Thymus (tissue), 11 donors: Measurements from ENCODE around the gene DSTYK. TPM values are rescaled to one million over a fixed set of nuclear protein-coding genes. Genes with fewer than 3 reads are reported as not detected.
"Not testable (repeated sequence)": the region's sequence is repeated elsewhere in the genome, so short reads cannot be mapped to it uniquely, and the experiment has no call there.

Experiments used
- DNase-seq, 9 donors: peaks; one replicate each; pipeline ENCODE4 v3.0.0-alpha.2; 2013; ENCODE audit warnings: low spot score in 9 of 9, low read depth in 6 of 9, missing footprints in 1 of 9
- H3K27ac ChIP-seq, 2 donors: one replicate each; pipeline ENCODE4 v1.5.1; 2013; ENCODE audit warnings: control low read depth in 1 of 2, low read depth in 1 of 2, low read length in 1 of 2, mild to moderate bottlenecking in 1 of 2, moderate library complexity in 1 of 2
- H3K27me3 ChIP-seq, 2 donors: one replicate each; pipeline ENCODE4 v1.5.1; 2013; ENCODE audit warnings: low read length in 1 of 2; ENCODE audit not compliant: control insufficient read depth in 2 of 2, insufficient read depth in 1 of 2
- H3K36me3 ChIP-seq, 2 donors: one replicate each; pipeline ENCODE4 v1.5.1; 2013; ENCODE audit warnings: low read length in 1 of 2, mild to moderate bottlenecking in 1 of 2, moderate library complexity in 1 of 2; ENCODE audit not compliant: control insufficient read depth in 2 of 2, insufficient read depth in 2 of 2
- H3K4me1 ChIP-seq, 2 donors: one replicate each; pipeline ENCODE4 v1.5.1; 2013; ENCODE audit warnings: low read length in 2 of 2; ENCODE audit not compliant: control insufficient read depth in 2 of 2, insufficient read depth in 2 of 2
- H3K4me3 ChIP-seq, 2 donors: one replicate each; pipeline ENCODE4 v1.5.1; 2013; ENCODE audit warnings: low read length in 2 of 2, control low read depth in 1 of 2, mild to moderate bottlenecking in 1 of 2
- H3K9me3 ChIP-seq, 2 donors: one replicate each; pipeline ENCODE4 v1.5.1; 2013; ENCODE audit warnings: low read length in 1 of 2, mild to moderate bottlenecking in 1 of 2; ENCODE audit not compliant: control insufficient read depth in 2 of 2, insufficient read depth in 1 of 2
- WGBS: extraction: QIAGEN DNeasy Blood & Tissue Kit; methylation state at CpG from one replicate; pipeline ENCODE4 v1.1.7; 2013; 5-methylcytosine and 5-hydroxymethylcytosine counted together
- polyA plus RNA-seq: library from polyadenylated mRNA; stranded (reverse); fragments of 200-250 nt; gene quantifications from one replicate; pipeline ENCODE4 v1.2.3, GENCODE V29; 2013
- total RNA-seq: library from RNA; stranded (reverse); fragments of 120-200 nt; gene quantifications from one replicate; pipeline ENCODE4 v1.2.4, GENCODE V29; 2013
- donor health status: healthy.

Gene DSTYK
- total and polyA plus RNA-seq, 2 donors = 5.4 to 6.3 TPM

GRCh38 chr1:205190845-205191577 is 20.5 kb downstream of the DSTYK start:
- H3K4me3 ChIP-seq = no peak overlapping the region
- H3K36me3 ChIP-seq = peaks cover 2 to 6% of the 10 kb centered on the region in 2 donors
- no peak overlapping the region for H3K27ac ChIP-seq
- no peaks in the 10 kb centered on the region for H3K4me1 ChIP-seq
- 85% methylated on average over 9 of the region's 9 CpGs for WGBS
- no peaks in the 10 kb centered on the region for H3K9me3 ChIP-seq
- H3K27me3 ChIP-seq = no peaks in the 10 kb centered on the region
- DNase-seq = no peak

DNA sequence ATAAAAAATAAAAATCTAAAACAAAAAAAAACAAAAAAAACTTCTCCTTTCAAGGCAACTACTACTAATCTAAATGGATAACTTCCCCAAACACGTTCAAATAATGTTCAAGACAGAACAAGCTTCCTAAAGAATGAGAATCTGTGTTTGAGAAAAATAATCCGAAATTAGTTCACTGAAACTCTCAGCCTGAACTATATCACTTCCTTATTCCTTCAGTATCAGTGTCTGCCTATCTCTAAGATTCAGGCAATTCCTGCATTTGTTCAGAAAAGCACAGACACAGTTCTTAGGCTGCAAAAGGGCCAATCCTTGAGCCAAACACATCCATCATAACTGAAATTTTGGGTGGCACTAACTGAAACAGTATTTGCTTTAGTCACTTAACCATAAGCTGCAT is 22.4 kb downstream of the DSTYK start:
- peaks cover 6 to 7% of the 10 kb centered on the region in 2 donors for H3K36me3 ChIP-seq
- peaks cover 0 to under 1% of the 10 kb centered on the region in 2 donors for H3K4me1 ChIP-seq
- 59% methylated on average over 2 of the region's 2 CpGs for WGBS
- DNase-seq = no peak
- H3K27me3 ChIP-seq = no peaks in the 10 kb centered on the region
- H3K4me3 ChIP-seq = no peak overlapping the region
- H3K27ac ChIP-seq = no peak overlapping the region
- H3K9me3 ChIP-seq = no peaks in the 10 kb centered on the region

DNA sequence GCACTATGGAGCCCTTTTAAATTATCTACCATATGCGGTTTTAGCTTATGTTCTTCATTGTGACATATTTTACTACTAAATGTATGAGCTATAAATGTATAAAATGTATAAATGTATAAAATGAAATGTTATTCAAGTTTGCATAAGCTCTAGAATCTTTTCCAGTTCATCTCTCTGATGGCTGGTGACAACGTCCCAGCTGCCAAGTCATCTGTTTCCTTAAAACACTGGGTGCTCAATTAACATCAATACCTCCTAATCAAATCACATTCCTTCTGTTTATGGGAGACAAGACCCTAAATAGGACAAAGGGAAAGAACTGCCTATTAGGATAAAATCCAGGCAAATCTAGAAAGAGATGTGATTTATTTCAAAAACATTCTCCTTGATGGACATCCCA is 22.9 kb downstream of the DSTYK start:
- Histone ChIP-seq H3K36me3 (peaks cover 6 to 7% of the 10 kb centered on the region in 2 donors), H3K9me3 (no peaks in the 10 kb centered on the region), H3K27me3 (no peaks in the 10 kb centered on the region), H3K4me1 (peaks cover 0 to 6% of the 10 kb centered on the region in 2 donors), H3K27ac (no peak overlapping the region), H3K4me3 (no peak overlapping the region)
- DNase-seq = no peak
- 96% methylated on average over 2 of the region's 2 CpGs for WGBS

- DNase-seq = no peak
These were observed 23.4 kb downstream of the DSTYK start for GRCh38 chr1:205188098-205188497.

GRCh38 chr1:205187420-205187819 is 24.1 kb downstream of the DSTYK start:
- H3K27ac ChIP-seq = no peak overlapping the region
- H3K4me3 ChIP-seq = no peak overlapping the region
- H3K9me3 ChIP-seq = no peaks in the 10 kb centered on the region
- H3K36me3 ChIP-seq = peaks cover 6 to 7% of the 10 kb centered on the region in 2 donors
- H3K27me3 ChIP-seq = no peaks in the 10 kb centered on the region
- H3K4me1 ChIP-seq = peaks cover 0 to 8% of the 10 kb centered on the region in 2 donors
- 96% methylated on average over 10 of the region's 10 CpGs for WGBS
- DNase-seq = no peak

More at GRCh38 chr1:205188098-205188497, 23.4 kb downstream of the DSTYK start:
- peaks cover 6 to 7% of the 10 kb centered on the region in 2 donors for H3K36me3 ChIP-seq
- WGBS = 92% methylated on average over 2 of the region's 2 CpGs
- H3K9me3 ChIP-seq = no peaks in the 10 kb centered on the region
- H3K27ac ChIP-seq = no peak overlapping the region
- H3K4me1 ChIP-seq = peaks cover 0 to 8% of the 10 kb centered on the region in 2 donors
- no peak overlapping the region for H3K4me3 ChIP-seq
- H3K27me3 ChIP-seq = no peaks in the 10 kb centered on the region

DNA sequence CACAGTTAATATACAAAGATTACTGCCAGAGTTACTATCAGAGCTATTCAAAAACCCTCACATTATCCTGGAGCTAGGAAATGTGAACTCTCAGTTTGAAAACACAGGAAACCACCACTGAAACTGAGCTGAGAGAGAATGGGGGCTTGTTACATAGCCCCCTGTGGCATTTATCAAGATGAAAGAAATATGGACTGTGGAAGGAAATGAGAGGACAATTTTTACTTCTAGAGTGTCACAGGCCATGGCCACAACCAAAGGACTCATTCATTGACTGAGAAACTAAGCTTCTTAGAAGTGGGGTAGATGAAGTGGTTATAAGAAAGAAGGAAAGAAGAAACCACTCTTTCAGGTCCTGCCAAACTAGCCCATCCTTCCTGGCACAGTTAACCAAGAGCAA is 25.3 kb downstream of the DSTYK start:
- no peak overlapping the region for H3K27ac ChIP-seq
- H3K4me1 ChIP-seq = peaks cover 0 to 8% of the 10 kb centered on the region in 2 donors
- H3K27me3 ChIP-seq = no peaks in the 10 kb centered on the region
- peaks cover 7 to 9% of the 10 kb centered on the region in 2 donors for H3K36me3 ChIP-seq
- H3K9me3 ChIP-seq = no peaks in the 10 kb centered on the region
- DNase-seq = no peak
- H3K4me3 ChIP-seq = no peak overlapping the region

DNA sequence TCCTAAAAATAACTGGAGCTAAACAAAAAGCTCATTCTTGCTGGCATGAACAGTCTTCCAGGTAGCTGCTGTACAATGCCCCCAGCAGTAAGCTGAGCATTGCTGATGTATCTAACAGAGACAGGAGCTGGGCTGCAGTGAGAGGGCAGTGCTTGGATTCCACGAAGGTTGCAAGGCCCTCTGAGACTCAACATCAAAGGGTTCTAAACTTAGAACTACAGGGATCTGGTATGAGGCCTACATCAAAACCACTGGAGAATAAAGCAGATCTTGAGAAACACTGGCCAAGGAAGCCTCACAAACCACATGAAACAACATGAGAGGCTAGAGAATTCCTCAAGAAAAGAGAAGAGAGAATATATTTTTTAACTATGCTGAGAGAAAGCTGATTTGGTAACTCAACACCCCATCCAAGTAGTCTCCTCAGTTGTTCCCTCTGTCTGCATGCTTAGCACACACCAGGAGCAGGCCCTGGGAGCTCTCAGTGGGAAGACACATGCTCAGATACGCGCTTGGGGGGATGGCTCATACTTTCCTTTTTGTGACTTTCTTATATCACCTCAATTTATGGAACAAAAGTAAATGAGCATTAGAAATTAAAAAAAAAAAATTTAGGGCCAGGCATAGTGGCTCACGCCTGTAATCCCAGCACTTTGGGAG is 27.7 kb downstream of the DSTYK start:
- no peak for DNase-seq
- WGBS = 45% methylated on average over 4 of the region's 4 CpGs
- no peak overlapping the region for H3K27ac ChIP-seq
- no peak overlapping the region for H3K4me3 ChIP-seq
- H3K9me3 ChIP-seq = no peaks in the 10 kb centered on the region
- H3K27me3 ChIP-seq = no peaks in the 10 kb centered on the region
- peaks cover 0 to 8% of the 10 kb centered on the region in 2 donors for H3K4me1 ChIP-seq
- peaks cover 7 to 12% of the 10 kb centered on the region in 2 donors for H3K36me3 ChIP-seq

DNA sequence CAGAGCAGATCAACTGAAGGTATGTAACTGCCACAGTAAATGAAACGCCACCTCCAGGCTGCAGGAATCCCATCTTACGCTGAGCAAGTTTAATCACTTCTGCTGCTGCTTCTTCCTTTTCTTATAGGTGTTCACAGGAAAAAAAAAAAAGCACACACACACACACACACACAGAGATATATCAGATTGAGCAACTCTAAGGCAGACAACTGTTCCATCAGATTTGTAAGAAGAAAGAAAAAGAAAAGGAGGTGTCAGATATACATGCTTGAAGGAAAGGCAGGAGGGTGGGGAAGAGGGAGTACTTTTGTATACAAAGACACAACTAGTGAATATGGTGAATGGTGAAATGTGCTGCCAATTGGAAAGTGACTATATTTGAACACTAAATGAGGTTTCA is 28.6 kb downstream of the DSTYK start:
- no peak for DNase-seq
- WGBS = 95% methylated on average over 2 of the region's 2 CpGs
- Histone ChIP-seq H3K36me3 (peaks cover 7 to 12% of the 10 kb centered on the region in 2 donors), H3K27me3 (no peaks in the 10 kb centered on the region), H3K27ac (no peak overlapping the region), H3K4me3 (no peak overlapping the region), H3K4me1 (peaks cover 0 to 8% of the 10 kb centered on the region in 2 donors), H3K9me3 (no peaks in the 10 kb centered on the region)

GRCh38 chr1:205180331-205180730 is 31.2 kb downstream of the DSTYK start:
- not testable (repeated sequence) for H3K4me1 ChIP-seq, DNase-seq, H3K27me3 ChIP-seq, H3K27ac ChIP-seq, H3K9me3 ChIP-seq, H3K4me3 ChIP-seq, H3K36me3 ChIP-seq
- 86% methylated on average over 7 of the region's 7 CpGs for WGBS
